Lower leg skin (tissue), 3 donors: Measurements from ENCODE around the gene LDHAL6B.

ENCODE experiments used
- CTCF ChIP-seq, 3 donors: fragments of 450-650 bp; IDR thresholded peaks; one replicate each; pipeline ENCODE4 v1.5.1; 2016; ENCODE audit warnings: antibody characterized with exemption in 3 of 3, mild to moderate bottlenecking in 3 of 3, moderate library complexity in 2 of 3
- POLR2A ChIP-seq, 2 donors: fragments of 450-650 bp; IDR thresholded peaks; one replicate each; pipeline ENCODE4 v1.6.1; 2016 to 2017; ENCODE audit warnings: antibody characterized with exemption in 2 of 2, mild to moderate bottlenecking in 1 of 2, moderate library complexity in 1 of 2

- TF ChIP-seq POLR2A (IDR thresholded peaks at IDR 0.05), result no peak
- TF ChIP-seq CTCF (IDR thresholded peaks at IDR 0.05), result no peak
Measured at GRCh38 chr15:59186501-59186900, 20.1 kb upstream of the LDHAL6B start.
